Measurements from ENCODE around the gene PLK3. TPM values are rescaled to one million over a fixed set of nuclear protein-coding genes. Genes with fewer than 3 reads are reported as not detected.
A peak's percentile ranks its signal among the peaks of the same experiment; 100 is the strongest.

Gene PLK3
- total RNA-seq, 6 experiments from 2014 or later, result 1.8 to 5.3 (median 3.6) TPM

DNA sequence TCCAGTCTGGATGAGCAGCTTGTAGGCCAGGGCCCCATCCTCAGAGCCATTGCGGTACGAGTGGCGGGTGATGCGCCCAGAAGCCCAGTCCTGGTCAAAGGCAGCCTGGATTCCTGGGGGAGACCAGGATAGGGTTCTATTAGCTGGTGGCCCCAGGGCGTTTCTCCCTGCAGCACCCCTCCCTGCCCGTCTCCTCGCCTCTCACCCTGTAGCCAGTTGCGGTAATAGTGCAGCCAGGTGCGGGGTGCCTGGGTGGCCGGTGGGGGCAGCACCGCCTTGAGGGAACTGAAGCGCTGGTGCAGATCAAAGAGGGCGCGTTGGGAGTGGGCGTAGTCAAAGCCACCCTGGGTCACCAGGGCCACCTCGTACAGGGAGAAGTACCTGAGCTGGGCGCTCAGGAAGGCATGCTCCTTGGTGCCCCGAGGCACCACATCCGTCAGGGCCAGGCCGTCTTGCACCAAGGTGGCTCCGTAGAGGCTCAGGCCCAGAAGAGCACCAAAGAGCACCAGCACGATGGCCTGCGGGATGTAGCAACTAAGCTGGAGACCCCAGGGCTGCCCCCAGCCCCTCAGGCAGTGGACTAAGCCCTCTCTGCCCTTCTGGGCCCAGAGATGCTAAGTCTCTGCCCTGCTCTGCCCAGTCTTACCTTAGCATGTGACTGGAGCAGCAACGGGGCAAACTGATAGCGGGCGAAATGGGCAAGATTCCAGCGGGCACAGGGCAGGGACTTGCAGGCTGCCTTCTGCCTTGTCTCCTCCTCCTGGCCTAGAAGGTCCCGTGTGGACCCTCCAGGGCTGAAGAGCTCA is 27.2 kb downstream of the PLK3 start:
- H3K27ac ChIP-seq, result no peak overlapping the region
- intact Hi-C loops (cut with DNase I), result loop anchor here in 1 of 2 donors (5.0 kb wide), 1 partner anchor 35 kb away; no protein-coding TSS in a partner anchor

DNA sequence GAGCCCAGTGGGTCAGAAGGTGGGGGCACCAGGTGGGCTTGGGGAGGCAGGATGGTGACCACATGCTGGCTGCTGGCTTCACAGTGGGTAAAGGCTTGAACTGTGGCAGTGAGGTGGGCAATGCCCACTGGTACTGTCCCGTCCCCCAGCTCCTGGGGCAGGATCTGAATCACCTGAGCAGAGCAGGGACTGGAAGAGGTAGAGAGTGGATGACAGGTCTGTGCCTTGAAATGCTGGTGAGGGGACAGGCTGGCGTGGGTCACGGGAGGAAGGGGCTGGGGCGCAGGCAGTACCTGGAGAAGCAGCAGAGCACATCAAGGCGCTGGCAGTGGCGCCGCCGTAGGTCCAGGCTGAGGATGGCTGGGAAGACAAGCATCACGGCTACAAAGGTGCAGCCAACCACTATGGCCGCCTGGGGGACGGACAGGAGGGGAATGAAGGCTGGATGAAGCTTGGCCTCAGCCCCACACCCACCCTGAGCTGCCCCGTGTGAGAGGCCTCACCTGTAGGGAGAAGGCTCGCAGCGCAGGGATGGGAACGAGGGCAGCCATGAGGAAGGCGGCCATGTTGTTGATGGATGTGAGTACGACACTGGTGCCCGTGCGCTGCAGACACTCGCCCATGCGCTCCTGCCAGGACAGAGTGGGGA is 27.9 kb downstream of the PLK3 start:
- Histone ChIP-seq H3K36me3 (no peaks in the 10 kb centered on the region), H3K27me3 (no peaks in the 10 kb centered on the region), H3K27ac (no peak overlapping the region), H3K9me3 (no peaks in the 10 kb centered on the region), H3K4me3 (no peak overlapping the region), H3K4me1 (no peaks in the 10 kb centered on the region)
- intact Hi-C loops (cut with DNase I), result loop anchor here in 1 of 2 donors (5.0 kb wide), 1 partner anchor 36 kb away; no protein-coding TSS in a partner anchor
- peak in 1 of 3 donors; percentile 54 for DNase-seq
- ATAC-seq, result no peak
- 84% methylated on average over 7 of the region's 21 CpGs for WGBS (ENCODE audit: insufficient coverage, low coverage, low lambda C conversion rate, missing lambda C conversion rate)
- TF ChIP-seq POLR2A (IDR thresholded peaks at IDR 0.05), result no peak
- TF ChIP-seq, protein P1, sequence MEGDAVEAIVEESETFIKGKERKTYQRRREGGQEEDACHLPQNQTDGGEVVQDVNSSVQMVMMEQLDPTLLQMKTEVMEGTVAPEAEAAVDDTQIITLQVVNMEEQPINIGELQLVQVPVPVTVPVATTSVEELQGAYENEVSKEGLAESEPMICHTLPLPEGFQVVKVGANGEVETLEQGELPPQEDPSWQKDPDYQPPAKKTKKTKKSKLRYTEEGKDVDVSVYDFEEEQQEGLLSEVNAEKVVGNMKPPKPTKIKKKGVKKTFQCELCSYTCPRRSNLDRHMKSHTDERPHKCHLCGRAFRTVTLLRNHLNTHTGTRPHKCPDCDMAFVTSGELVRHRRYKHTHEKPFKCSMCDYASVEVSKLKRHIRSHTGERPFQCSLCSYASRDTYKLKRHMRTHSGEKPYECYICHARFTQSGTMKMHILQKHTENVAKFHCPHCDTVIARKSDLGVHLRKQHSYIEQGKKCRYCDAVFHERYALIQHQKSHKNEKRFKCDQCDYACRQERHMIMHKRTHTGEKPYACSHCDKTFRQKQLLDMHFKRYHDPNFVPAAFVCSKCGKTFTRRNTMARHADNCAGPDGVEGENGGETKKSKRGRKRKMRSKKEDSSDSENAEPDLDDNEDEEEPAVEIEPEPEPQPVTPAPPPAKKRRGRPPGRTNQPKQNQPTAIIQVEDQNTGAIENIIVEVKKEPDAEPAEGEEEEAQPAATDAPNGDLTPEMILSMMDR (IDR thresholded peaks at IDR 0.05), result no peak

More for the DNA sequence above, 27.2 kb downstream of the PLK3 start:
- Histone ChIP-seq H3K4me1 (no peaks in the 10 kb centered on the region), H3K9me3 (no peaks in the 10 kb centered on the region), H3K27me3 (no peaks in the 10 kb centered on the region), H3K36me3 (no peaks in the 10 kb centered on the region), H3K4me3 (no peak overlapping the region)
- WGBS (ENCODE audit: insufficient coverage, low coverage, low lambda C conversion rate, missing lambda C conversion rate), result 0% methylated on average over 1 of the region's 28 CpGs
- TF ChIP-seq, protein P1 (IDR thresholded peaks at IDR 0.05), result no peak
- no peak for TF ChIP-seq POLR2A (IDR thresholded peaks at IDR 0.05)
- ATAC-seq, result no peak
- DNase-seq, result peak in 1 of 3 donors; percentile 50

DNA sequence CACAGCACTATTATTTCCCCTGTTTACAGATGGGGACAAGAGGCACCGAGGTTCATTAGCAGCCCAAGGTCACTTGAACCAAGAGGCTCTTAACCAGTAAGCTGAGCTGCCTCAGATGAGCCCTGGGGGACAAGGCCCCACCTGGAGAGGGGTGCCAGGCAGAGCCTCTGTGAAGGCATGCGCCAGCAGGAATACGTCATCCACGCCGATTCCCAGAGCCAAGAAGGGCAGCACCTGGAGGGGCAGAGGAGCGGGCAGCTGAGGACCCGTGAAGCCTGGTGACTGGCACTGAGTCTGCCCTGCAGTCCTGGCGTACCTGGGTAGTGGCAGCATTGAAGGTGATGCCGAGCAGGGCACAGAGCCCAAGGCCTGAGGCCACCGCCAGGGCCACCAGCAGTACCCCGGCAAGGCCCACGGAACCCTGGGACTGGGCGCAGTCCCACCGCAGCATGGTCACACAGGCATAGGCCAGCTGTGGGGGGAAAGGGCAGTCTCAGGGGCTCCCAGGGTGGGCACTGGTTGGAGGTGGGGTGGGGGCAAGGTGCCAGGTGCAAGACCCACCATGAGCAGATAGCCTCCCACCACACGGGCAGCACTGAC is 28.8 kb downstream of the PLK3 start:
- Histone ChIP-seq H3K36me3 (no peaks in the 10 kb centered on the region), H3K9me3 (no peaks in the 10 kb centered on the region), H3K4me1 (no peaks in the 10 kb centered on the region), H3K4me3 (no peak overlapping the region), H3K27me3 (no peaks in the 10 kb centered on the region), H3K27ac (no peak overlapping the region)
- no CpG with 5 or more reads among the region's 15 CpGs for WGBS (ENCODE audit: insufficient coverage, low coverage, low lambda C conversion rate, missing lambda C conversion rate)
- ATAC-seq (no peak), DNase-seq (peak in 1 of 3 donors; percentile 45)
- TF ChIP-seq POLR2A (IDR thresholded peaks at IDR 0.05), result no peak
- TF ChIP-seq, protein P1 (IDR thresholded peaks at IDR 0.05), result no peak
- intact Hi-C loops (cut with DNase I), result loop anchor here in 1 of 2 donors (5.0 kb wide), 1 partner anchor 37 kb away; no protein-coding TSS in a partner anchor

DNA sequence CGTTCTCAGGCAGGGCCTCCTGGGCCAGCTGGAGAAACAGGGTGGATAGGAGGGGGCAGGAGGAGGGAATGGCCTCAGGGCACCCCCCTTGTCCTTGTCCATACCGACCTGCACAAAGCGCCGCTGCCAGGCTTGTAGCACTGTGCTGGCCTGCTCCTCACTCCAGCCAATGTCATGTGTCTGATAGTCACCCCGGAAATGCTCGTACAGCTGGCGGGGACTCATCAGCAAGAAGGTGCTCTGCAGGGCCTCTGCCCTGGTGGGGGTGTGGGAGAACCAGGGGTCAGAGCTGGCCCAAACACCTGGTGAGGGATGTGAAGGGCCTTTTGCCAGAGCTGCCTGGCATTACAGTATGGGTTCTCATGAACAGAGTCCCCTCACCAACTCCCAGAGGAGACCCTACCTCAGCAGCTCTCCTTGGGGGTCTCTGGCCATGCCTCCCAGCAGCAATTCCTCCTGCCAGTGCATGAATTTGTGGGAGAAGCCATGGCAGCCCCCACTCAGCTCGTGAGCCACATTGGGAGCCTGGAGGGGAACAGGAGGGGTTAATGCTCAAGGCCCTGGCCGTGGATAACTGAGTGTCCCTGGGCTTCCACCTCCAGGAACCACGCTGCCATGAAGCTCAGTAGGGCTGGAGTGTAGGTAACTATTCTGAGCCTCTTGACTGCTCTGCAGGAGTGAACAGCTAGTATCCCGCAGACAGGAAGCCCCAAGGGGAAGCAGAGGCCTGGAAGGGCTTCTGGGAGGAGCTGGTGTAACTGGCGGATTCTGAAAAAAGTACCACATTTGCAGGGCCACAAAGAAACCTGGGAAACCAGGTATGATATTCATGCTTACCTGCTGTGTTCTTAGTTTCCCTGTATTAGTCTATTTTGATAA is 29.6 kb downstream of the PLK3 start:
- H3K4me1 ChIP-seq, result no peaks in the 10 kb centered on the region
- H3K36me3 ChIP-seq, result no peaks in the 10 kb centered on the region
- H3K9me3 ChIP-seq, result no peaks in the 10 kb centered on the region
- no peak overlapping the region for H3K4me3 ChIP-seq
- no peak overlapping the region for H3K27ac ChIP-seq
- no peak for TF ChIP-seq POLR2A (IDR thresholded peaks at IDR 0.05)
- TF ChIP-seq, protein P1 (IDR thresholded peaks at IDR 0.05), result no peak
- DNase-seq, result peak in 1 of 3 donors; percentile 39
- WGBS (ENCODE audit: insufficient coverage, low coverage, low lambda C conversion rate, missing lambda C conversion rate), result 70% methylated on average over 3 of the region's 12 CpGs
- no peaks in the 10 kb centered on the region for H3K27me3 ChIP-seq
- no peak for ATAC-seq
- intact Hi-C loops (cut with DNase I), result loop anchor here (5.0 to 10.0 kb wide), 2 partner anchors 37 to 45 kb away; partner anchors contain the start of gene BEST4 (in 1 of the 2)

All from right lobe of liver (tissue), 6 donors.